ENCODE results near the gene PLAAT3. TPM values are rescaled to one million over a fixed set of nuclear protein-coding genes. Genes with fewer than 3 reads are reported as not detected.

The PLAAT3 gene
- total RNA-seq, 2 donors from 2014 or later, result 22.6 to 55.0 TPM

- H3K27ac ChIP-seq, result no peak overlapping the region
- ATAC-seq (no peak), DNase-seq (no peak)
- H3K36me3 ChIP-seq (replicated peaks in 1 of 2; ENCODE audit: insufficient read depth in 1 of 2, low read depth in 2 of 2), result no peaks in the 10 kb centered on the region
- 86% methylated on average over 2 of the region's 2 CpGs for WGBS, 2 donors
- intact Hi-C loops (cut with DNase I), result no loop called here
- H3K9me3 ChIP-seq, result no peaks in the 10 kb centered on the region
- no peaks in the 10 kb centered on the region for H3K27me3 ChIP-seq
- no peak overlapping the region for H3K4me3 ChIP-seq
- H3K4me1 ChIP-seq, result no peaks in the 10 kb centered on the region
- TF ChIP-seq, protein P1, sequence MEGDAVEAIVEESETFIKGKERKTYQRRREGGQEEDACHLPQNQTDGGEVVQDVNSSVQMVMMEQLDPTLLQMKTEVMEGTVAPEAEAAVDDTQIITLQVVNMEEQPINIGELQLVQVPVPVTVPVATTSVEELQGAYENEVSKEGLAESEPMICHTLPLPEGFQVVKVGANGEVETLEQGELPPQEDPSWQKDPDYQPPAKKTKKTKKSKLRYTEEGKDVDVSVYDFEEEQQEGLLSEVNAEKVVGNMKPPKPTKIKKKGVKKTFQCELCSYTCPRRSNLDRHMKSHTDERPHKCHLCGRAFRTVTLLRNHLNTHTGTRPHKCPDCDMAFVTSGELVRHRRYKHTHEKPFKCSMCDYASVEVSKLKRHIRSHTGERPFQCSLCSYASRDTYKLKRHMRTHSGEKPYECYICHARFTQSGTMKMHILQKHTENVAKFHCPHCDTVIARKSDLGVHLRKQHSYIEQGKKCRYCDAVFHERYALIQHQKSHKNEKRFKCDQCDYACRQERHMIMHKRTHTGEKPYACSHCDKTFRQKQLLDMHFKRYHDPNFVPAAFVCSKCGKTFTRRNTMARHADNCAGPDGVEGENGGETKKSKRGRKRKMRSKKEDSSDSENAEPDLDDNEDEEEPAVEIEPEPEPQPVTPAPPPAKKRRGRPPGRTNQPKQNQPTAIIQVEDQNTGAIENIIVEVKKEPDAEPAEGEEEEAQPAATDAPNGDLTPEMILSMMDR (IDR thresholded peaks at IDR 0.05), result no peak
- no peak for TF ChIP-seq POLR2A (IDR thresholded peaks at IDR 0.05)
Measured at GRCh38 chr11:63527667-63528066, 86.6 kb downstream of the PLAAT3 start.

Other genes starting within 250 kb of the PLAAT3 start
- gene SLC22A9, start 244.6 kb downstream of the PLAAT3 start, total RNA-seq, result under 1 TPM in 1 of 2 donors, not detected in 1; 0.66 TPM
- 1 to 10 TPM; 2.6 to 9.6 TPM for gene PLAAT5, start 123.3 kb downstream of the PLAAT3 start, total RNA-seq
- 10 to 100 TPM in 1 of 2 donors, under 1 TPM in 1; 0.78 to 11.2 TPM for gene LGALS12, start 108.3 kb downstream of the PLAAT3 start, total RNA-seq
- 10 to 100 TPM in 1 of 2 donors, 1 to 10 TPM in 1; 4.0 to 14.5 TPM for gene PLAAT4, start 77.6 kb downstream of the PLAAT3 start, total RNA-seq
- not detected for gene PLAAT2, start 51.1 kb downstream of the PLAAT3 start, total RNA-seq
- 10 to 100 TPM; 17.8 to 32.7 TPM for gene ATL3, start 56.9 kb upstream of the PLAAT3 start, total RNA-seq
- 10 to 100 TPM; 62.8 to 63.6 TPM for gene RTN3, start 67.1 kb upstream of the PLAAT3 start, total RNA-seq
- 10 to 100 TPM; 13.2 to 23.1 TPM for gene ZFTA, start 154.3 kb upstream of the PLAAT3 start, total RNA-seq
- 10 to 100 TPM in 1 of 2 donors, 1 to 10 TPM in 1; 3.6 to 16.2 TPM for gene SPINDOC, start 199.0 kb upstream of the PLAAT3 start, total RNA-seq
- gene MARK2, start 224.7 kb upstream of the PLAAT3 start, total RNA-seq, result 10 to 100 TPM; 32.2 to 33.9 TPM